ENCODE results near the gene ADAM8. TPM values are rescaled to one million over a fixed set of nuclear protein-coding genes. Genes with fewer than 3 reads are reported as not detected.

The ADAM8 gene
- total RNA-seq, 4 donors from 2014 or later = 0.90 to 2.1 (median 1.2) TPM

GRCh38 chr10:133309720-133310398 lies 33.2 kb upstream of the ADAM8 start:
- DNase-seq (no peak), ATAC-seq (no peak)
- Histone ChIP-seq H3K27ac (peak overlapping the region in 3 of 4 donors; percentile 81 to 99 (median 82)), H3K36me3 (peaks cover 0 to 24% of the 10 kb centered on the region in 2 donors), H3K4me3 (peak overlapping the region in 1 of 4 donors; percentile 99), H3K27me3 (no peaks in the 10 kb centered on the region), H3K9me3 (no peaks in the 10 kb centered on the region), H3K4me1 (peaks cover 24 to 26% of the 10 kb centered on the region in 2 donors)
- in situ Hi-C loops (cut with MboI; ENCODE audit: low sequenced_read_pairs in 4 of 4) (no loop called here), intact Hi-C loops (cut with DNase I; ENCODE audit: low total_unique reads) (loop anchor here (2.0 kb wide), 5 partner anchors 49 to 773 kb away; partner anchors contain the start of genes ECHS1, INPP5A and MTG1)
- TF ChIP-seq CTCF (IDR thresholded peaks at IDR 0.05 in 4 of 5, conservative IDR thresholded peaks at IDR 0.05 in 1 of 5) = no peak
- TF ChIP-seq POLR2A (IDR thresholded peaks at IDR 0.05) = no peak

GRCh38 chr10:133309100-133309719 lies 32.5 kb upstream of the ADAM8 start:
- Histone ChIP-seq H3K27me3 (no peaks in the 10 kb centered on the region), H3K27ac (peak overlapping the region; percentile 81 to 99 (median 90)), H3K9me3 (no peaks in the 10 kb centered on the region), H3K36me3 (peaks cover 0 to 24% of the 10 kb centered on the region in 2 donors), H3K4me1 (peaks cover 24 to 26% of the 10 kb centered on the region in 2 donors), H3K4me3 (peak overlapping the region; percentile 77 to 99 (median 92))
- intact Hi-C loops (cut with DNase I; ENCODE audit: low total_unique reads) (loop anchor here (2.0 kb wide), 5 partner anchors 48 to 772 kb away; partner anchors contain the start of genes ECHS1, INPP5A and MTG1), in situ Hi-C loops (cut with MboI; ENCODE audit: low sequenced_read_pairs in 4 of 4) (no loop called here)
- ATAC-seq (peak; percentile 90 to 91), DNase-seq (peak; percentile 89 to 92)
- TF ChIP-seq CTCF (IDR thresholded peaks at IDR 0.05 in 4 of 5, conservative IDR thresholded peaks at IDR 0.05 in 1 of 5) (no peak), POLR2A (IDR thresholded peaks at IDR 0.05) (no peak)

GRCh38 chr10:133308421-133309099 lies 31.9 kb upstream of the ADAM8 start, which contains the start of the genes TUBGCP2 and ZNF511:
Gene TUBGCP2 (minus strand): TSS chr10:133308872. CDS start chr10:133302941, 5,931 bp downstream.
Gene ZNF511 (plus strand): TSS chr10:133308914. CDS start chr10:133308944, 30 bp downstream.
- intact Hi-C loops (cut with DNase I; ENCODE audit: low total_unique reads) = loop anchor here (2.0 kb wide), 5 partner anchors 48 to 772 kb away; partner anchors contain the start of genes ECHS1, INPP5A and MTG1
- Histone ChIP-seq H3K36me3 (peaks cover 0 to 24% of the 10 kb centered on the region in 2 donors), H3K27me3 (no peaks in the 10 kb centered on the region), H3K27ac (peak within 1 kb of the TSS; percentile 81 to 99 (median 90)), H3K4me1 (peaks cover 24 to 26% of the 10 kb centered on the region in 2 donors), H3K4me3 (peak within 1 kb of the TSS; percentile 77 to 99 (median 92)), H3K9me3 (no peaks in the 10 kb centered on the region)
- TF ChIP-seq CTCF (IDR thresholded peaks at IDR 0.05 in 4 of 5, conservative IDR thresholded peaks at IDR 0.05 in 1 of 5) = peak in 1 of 5 experiments; percentile 34
- TF ChIP-seq POLR2A (IDR thresholded peaks at IDR 0.05) = peak; percentile 76 to 84
- in situ Hi-C loops (cut with MboI; ENCODE audit: low sequenced_read_pairs in 4 of 4) = no loop called here
- DNase-seq = peak; percentile 65 to 83
- peak; percentile 89 to 92 for ATAC-seq

- no peaks in the 10 kb centered on the region for H3K9me3 ChIP-seq
- peaks cover 0 to 24% of the 10 kb centered on the region in 2 donors for H3K36me3 ChIP-seq
- H3K4me1 ChIP-seq = peaks cover 24 to 26% of the 10 kb centered on the region in 2 donors
- H3K27ac ChIP-seq = peak overlapping the region; percentile 81 to 99 (median 90)
- peak; percentile 19 to 34 for ATAC-seq
- peak overlapping the region; percentile 77 to 99 (median 92) for H3K4me3 ChIP-seq
- intact Hi-C loops (cut with DNase I; ENCODE audit: low total_unique reads) = loop anchor here (2.0 kb wide), 5 partner anchors 47 to 771 kb away; partner anchors contain the start of genes ECHS1, INPP5A and MTG1
- peak in 1 of 2 donors; percentile 65 for DNase-seq
- TF ChIP-seq POLR2A (IDR thresholded peaks at IDR 0.05) (no peak), CTCF (IDR thresholded peaks at IDR 0.05 in 4 of 5, conservative IDR thresholded peaks at IDR 0.05 in 1 of 5) (peak in 4 of 5 experiments; percentile 40 to 67 (median 50))
- no peaks in the 10 kb centered on the region for H3K27me3 ChIP-seq
- in situ Hi-C loops (cut with MboI; ENCODE audit: low sequenced_read_pairs in 4 of 4) = no loop called here
These were observed 31.2 kb upstream of the ADAM8 start for GRCh38 chr10:133307776-133308420.
